BLaER1 treated with 17β-estradiol and CSF1 and Interleukin-3, amounts not matched to agents 10 nM and 100 nM (cell line): Measurements from ENCODE around the gene DIPK1B.
"Not testable (repeated sequence)": the region's sequence is repeated elsewhere in the genome, so short reads cannot be mapped to it uniquely, and the experiment has no call there.

ENCODE experiments used
- H3K27ac ChIP-seq, 11 experiments: shearing (Covaris generic); formaldehyde crosslinking; 2 replicates each; pipeline ENCODE4 v1.8.1; 2022
- H3K27me3 ChIP-seq, 11 experiments: shearing (Covaris generic); formaldehyde crosslinking; 2 replicates each; pipeline ENCODE4 v1.8.1; 2022
- H3K36me3 ChIP-seq, 11 experiments: shearing (Covaris generic); formaldehyde crosslinking; 2 replicates each; pipeline ENCODE4 v1.8.1; 2022
- H3K4me1 ChIP-seq, 10 experiments: shearing (Covaris generic); formaldehyde crosslinking; 2 replicates each; pipeline ENCODE4 v1.8.1; 2022
- H3K4me2 ChIP-seq, 11 experiments: shearing (Covaris generic); formaldehyde crosslinking; 2 replicates each; pipeline ENCODE4 v1.8.1; 2022
- H3K4me3 ChIP-seq, 10 experiments: shearing (Covaris generic); formaldehyde crosslinking; 2 replicates each; pipeline ENCODE4 v1.8.1; 2022
- H3K9ac ChIP-seq, 11 experiments: shearing (Covaris generic); formaldehyde crosslinking; 2 replicates each; pipeline ENCODE4 v1.8.1; 2022
- H3K9me3 ChIP-seq, 11 experiments: shearing (Covaris generic); formaldehyde crosslinking; replicated peaks in 1 of 11; 2 replicates each; pipeline ENCODE4 v1.8.1; 2022
- H4K20me1 ChIP-seq, 11 experiments: shearing (Covaris generic); formaldehyde crosslinking; 2 replicates each; pipeline ENCODE4 v1.8.1; 2022
- Cebpa-rat ChIP-seq, 11 experiments: shearing (Covaris generic); IDR thresholded peaks; 2 replicates each; pipeline ENCODE4 v1.8.1; 2022

The DIPK1B gene

GRCh38 chr9:136750526-136750925 lies 38.2 kb downstream of the DIPK1B start:
- Histone ChIP-seq H3K4me3 (no peak overlapping the region), H3K27ac (peak overlapping the region in 8 of 11 experiments; percentile 80 to 99 (median 96); a peak in 16 of 22 replicates), H3K36me3 (no peaks in the 10 kb centered on the region; a peak in 2 of 22 replicates), H4K20me1 (peaks cover 0 to 18% (median 0%) of the 10 kb centered on the region in 11 experiments; a peak in 3 of 22 replicates), H3K9me3 (peaks cover 23 to 29% (median 26%) of the 10 kb centered on the region in 11 experiments), H3K9ac (peak overlapping the region in 2 of 11 experiments; percentile 40 to 64; a peak in 3 of 22 replicates), H3K27me3 (peaks cover 0 to 47% (median 9%) of the 10 kb centered on the region in 11 experiments; a peak in 11 of 22 replicates), H3K4me2 (peak overlapping the region in 7 of 11 experiments; percentile 12 to 99 (median 87); a peak in 8 of 22 replicates), H3K4me1 (peaks cover 46 to 75% (median 72%) of the 10 kb centered on the region in 10 experiments)
- TF ChIP-seq Cebpa-rat (IDR thresholded peaks at IDR 0.05): no peak

- peaks cover 30 to 37% (median 33%) of the 10 kb centered on the region in 11 experiments for H3K9me3 ChIP-seq
- no peak overlapping the region for H3K9ac ChIP-seq
- TF ChIP-seq Cebpa-rat (IDR thresholded peaks at IDR 0.05): no peak
- peaks cover 0 to 18% (median 0%) of the 10 kb centered on the region in 11 experiments; a peak in 2 of 22 replicates for H4K20me1 ChIP-seq
- H3K4me3 ChIP-seq: no peak overlapping the region
- H3K27me3 ChIP-seq: peaks cover 0 to 50% (median 9%) of the 10 kb centered on the region in 11 experiments; a peak in 11 of 22 replicates
- H3K4me1 ChIP-seq: peaks cover 46 to 70% (median 68%) of the 10 kb centered on the region in 10 experiments
- no peaks in the 10 kb centered on the region; a peak in 2 of 22 replicates for H3K36me3 ChIP-seq
- H3K4me2 ChIP-seq: peak overlapping the region in 1 of 11 experiments; percentile 38; a peak in 1 of 22 replicates
- H3K27ac ChIP-seq: peak overlapping the region in 5 of 11 experiments; percentile 45 to 99 (median 96); a peak in 12 of 22 replicates
These were observed 38.9 kb downstream of the DIPK1B start for GRCh38 chr9:136751244-136751643.

DNA sequence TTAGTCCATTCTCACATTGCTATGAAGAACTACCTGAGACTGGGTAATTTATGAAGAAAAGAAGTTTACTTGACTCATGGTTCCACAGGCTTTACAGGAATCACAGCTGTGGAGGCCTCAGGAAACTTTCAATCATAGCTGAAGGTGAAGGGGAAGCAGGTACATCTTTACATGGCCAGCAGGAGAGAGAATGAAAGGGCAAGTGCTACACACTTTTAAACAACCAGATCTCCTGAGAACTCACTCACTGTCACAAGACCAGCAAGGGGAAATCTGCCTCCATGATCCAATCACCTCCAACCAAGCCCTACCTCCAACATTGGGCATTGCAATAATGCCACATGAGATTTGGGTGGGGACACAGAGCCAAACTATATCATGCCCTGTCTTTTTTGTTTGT lies 39.4 kb downstream of the DIPK1B start:
- H3K4me2 ChIP-seq: no peak overlapping the region
- H3K9me3 ChIP-seq: peaks cover 33 to 41% (median 36%) of the 10 kb centered on the region in 11 experiments
- no peaks in the 10 kb centered on the region; a peak in 2 of 22 replicates for H3K36me3 ChIP-seq
- TF ChIP-seq Cebpa-rat (IDR thresholded peaks at IDR 0.05): no peak
- H3K9ac ChIP-seq: no peak overlapping the region
- peaks cover 0 to 50% (median 9%) of the 10 kb centered on the region in 11 experiments; a peak in 11 of 22 replicates for H3K27me3 ChIP-seq
- no peak overlapping the region for H3K4me3 ChIP-seq
- peaks cover 41 to 69% (median 66%) of the 10 kb centered on the region in 10 experiments for H3K4me1 ChIP-seq
- peak overlapping the region in 2 of 11 experiments; percentile 96 to 99; a peak in 1 of 22 replicates for H3K27ac ChIP-seq
- peaks cover 0 to 16% (median 0%) of the 10 kb centered on the region in 11 experiments; a peak in 2 of 22 replicates for H4K20me1 ChIP-seq

GRCh38 chr9:136753371-136754058 lies 41.1 kb downstream of the DIPK1B start:
- peaks cover 0 to 52% (median 9%) of the 10 kb centered on the region in 11 experiments; a peak in 11 of 22 replicates for H3K27me3 ChIP-seq
- H3K4me2 ChIP-seq: peak overlapping the region in 9 of 11 experiments; percentile 21 to 85 (median 67); a peak in 17 of 22 replicates
- H3K27ac ChIP-seq: peak overlapping the region in 3 of 11 experiments; percentile 6 to 45 (median 7); a peak in 3 of 22 replicates
- H3K4me1 ChIP-seq: peaks cover 46 to 69% (median 66%) of the 10 kb centered on the region in 10 experiments
- H3K4me3 ChIP-seq: no peak overlapping the region
- H3K36me3 ChIP-seq: no peaks in the 10 kb centered on the region; a peak in 2 of 22 replicates
- TF ChIP-seq Cebpa-rat (IDR thresholded peaks at IDR 0.05): no peak
- H3K9me3 ChIP-seq: peaks cover 33 to 41% (median 36%) of the 10 kb centered on the region in 11 experiments
- peaks cover 0 to 15% (median 0%) of the 10 kb centered on the region in 11 experiments; a peak in 3 of 22 replicates for H4K20me1 ChIP-seq
- H3K9ac ChIP-seq: peak overlapping the region in 1 of 11 experiments; percentile 31; a peak in 2 of 22 replicates

DNA sequence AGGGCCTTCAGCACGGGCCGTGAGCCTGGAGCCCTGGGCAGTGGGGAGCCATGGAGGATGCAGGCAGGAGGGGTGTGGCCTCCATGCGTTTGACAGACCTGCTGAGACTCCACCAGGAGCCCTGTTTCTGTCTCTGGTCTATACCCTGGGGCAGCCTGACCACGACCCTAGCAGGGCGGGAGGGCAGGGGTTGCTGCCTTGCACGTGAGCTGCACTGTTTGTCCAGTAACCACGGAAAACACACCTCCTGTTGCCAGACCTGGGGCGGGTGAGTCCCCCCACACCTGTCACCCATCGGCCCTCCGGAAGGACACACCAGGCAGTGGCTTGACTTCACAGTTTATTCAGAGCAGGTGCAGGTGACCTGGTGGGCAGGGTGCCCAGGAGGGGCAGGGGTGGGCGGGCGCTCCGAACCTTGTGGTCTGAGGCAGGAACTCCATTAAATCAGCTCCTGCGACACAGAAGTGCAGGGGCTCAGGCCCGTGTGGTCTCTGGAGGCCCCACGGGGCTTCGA lies 41.7 kb downstream of the DIPK1B start:
- H3K36me3 ChIP-seq: no peaks in the 10 kb centered on the region; a peak in 2 of 22 replicates
- peak overlapping the region; percentile 38 to 85 (median 66); a peak in 21 of 22 replicates for H3K4me2 ChIP-seq
- no peak overlapping the region for H3K4me3 ChIP-seq
- peaks cover 0 to 52% (median 9%) of the 10 kb centered on the region in 11 experiments; a peak in 11 of 22 replicates for H3K27me3 ChIP-seq
- H3K4me1 ChIP-seq: peaks cover 40 to 68% (median 66%) of the 10 kb centered on the region in 10 experiments
- no peak for TF ChIP-seq Cebpa-rat (IDR thresholded peaks at IDR 0.05)
- peaks cover 33 to 41% (median 36%) of the 10 kb centered on the region in 11 experiments for H3K9me3 ChIP-seq
- peak overlapping the region in 3 of 11 experiments; percentile 15 to 45 (median 18); a peak in 2 of 22 replicates for H3K27ac ChIP-seq
- peaks cover 0 to 12% (median 0%) of the 10 kb centered on the region in 11 experiments; a peak in 3 of 22 replicates for H4K20me1 ChIP-seq
- H3K9ac ChIP-seq: peak overlapping the region in 3 of 11 experiments; percentile 31 to 57 (median 41); a peak in 3 of 22 replicates

DNA sequence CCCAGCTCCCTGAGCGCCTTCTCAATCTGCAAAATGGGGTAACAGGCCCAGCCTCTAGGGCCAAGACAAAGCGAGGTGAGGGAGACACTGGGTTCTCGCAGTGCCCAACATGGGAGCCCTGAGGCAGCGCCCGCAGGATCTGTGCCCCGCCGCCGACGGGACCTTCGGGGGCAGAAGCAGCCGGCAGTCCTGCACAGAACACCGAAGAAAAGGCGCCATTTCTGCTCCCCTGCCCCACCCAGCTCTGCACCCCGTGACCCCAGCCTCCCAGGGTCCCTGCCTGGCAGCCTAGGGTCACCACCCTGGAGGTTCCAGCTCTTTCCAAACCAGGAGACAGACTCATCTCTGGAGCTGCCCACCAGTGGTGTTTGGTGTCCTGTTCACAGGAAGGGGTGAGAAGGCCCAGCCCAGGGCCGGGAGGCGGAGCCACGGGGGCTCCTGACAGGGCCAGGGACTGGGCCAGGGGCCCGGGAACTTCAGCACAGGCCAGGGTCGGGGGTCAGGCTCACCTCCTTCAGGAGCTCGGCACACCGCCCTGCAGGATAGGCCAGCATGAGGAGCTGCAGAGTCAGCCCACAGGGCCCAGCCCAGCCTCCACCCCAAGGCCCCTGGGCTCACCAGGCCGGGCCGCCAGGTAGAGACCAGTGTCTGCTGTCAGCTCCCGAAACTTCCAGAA lies 42.4 kb downstream of the DIPK1B start:
- Histone ChIP-seq H3K27ac (peak overlapping the region in 4 of 11 experiments; percentile 15 to 46 (median 26); a peak in 8 of 22 replicates), H3K4me2 (peak overlapping the region; percentile 38 to 85 (median 66)), H3K9ac (peak overlapping the region in 6 of 11 experiments; percentile 24 to 61 (median 44); a peak in 11 of 22 replicates), H3K36me3 (no peaks in the 10 kb centered on the region; a peak in 2 of 22 replicates), H3K27me3 (peaks cover 0 to 53% (median 9%) of the 10 kb centered on the region in 11 experiments; a peak in 11 of 22 replicates), H3K4me3 (no peak overlapping the region), H3K9me3 (peaks cover 33 to 41% (median 36%) of the 10 kb centered on the region in 11 experiments), H4K20me1 (peaks cover 0 to 12% (median 0%) of the 10 kb centered on the region in 11 experiments; a peak in 2 of 22 replicates), H3K4me1 (peaks cover 38 to 68% (median 67%) of the 10 kb centered on the region in 10 experiments)
- no peak for TF ChIP-seq Cebpa-rat (IDR thresholded peaks at IDR 0.05)

- H3K9me3 ChIP-seq: peaks cover 33 to 41% (median 36%) of the 10 kb centered on the region in 11 experiments
- H3K4me3 ChIP-seq, H3K36me3 ChIP-seq: not testable (repeated sequence)
- H3K4me1 ChIP-seq: peaks cover 41 to 70% (median 67%) of the 10 kb centered on the region in 10 experiments
- peaks cover 0 to 61% (median 9%) of the 10 kb centered on the region in 11 experiments; a peak in 11 of 22 replicates for H3K27me3 ChIP-seq
- peak overlapping the region in 4 of 11 experiments; percentile 41 to 61 (median 52); a peak in 7 of 22 replicates for H3K9ac ChIP-seq
- peak overlapping the region in 2 of 11 experiments; percentile 15 to 33; a peak in 1 of 22 replicates for H3K27ac ChIP-seq
- H4K20me1 ChIP-seq: peaks cover 0 to 12% (median 0%) of the 10 kb centered on the region in 11 experiments; a peak in 2 of 22 replicates
- H3K4me2 ChIP-seq: peak overlapping the region; percentile 38 to 85 (median 66)
These were observed 43.1 kb downstream of the DIPK1B start for GRCh38 chr9:136755302-136756133.
